Measurements from ENCODE around the gene EML4. TPM values are rescaled to one million over a fixed set of nuclear protein-coding genes. Genes with fewer than 3 reads are reported as not detected.
"Not testable (repeated sequence)": the region's sequence is repeated elsewhere in the genome, so short reads cannot be mapped to it uniquely, and the experiment has no call there.

The EML4 gene
- polyA plus RNA-seq, 1 donor (not counting 4 experiments of a cell fraction or from before 2014, with no cell fraction given): 36.4 TPM

DNA sequence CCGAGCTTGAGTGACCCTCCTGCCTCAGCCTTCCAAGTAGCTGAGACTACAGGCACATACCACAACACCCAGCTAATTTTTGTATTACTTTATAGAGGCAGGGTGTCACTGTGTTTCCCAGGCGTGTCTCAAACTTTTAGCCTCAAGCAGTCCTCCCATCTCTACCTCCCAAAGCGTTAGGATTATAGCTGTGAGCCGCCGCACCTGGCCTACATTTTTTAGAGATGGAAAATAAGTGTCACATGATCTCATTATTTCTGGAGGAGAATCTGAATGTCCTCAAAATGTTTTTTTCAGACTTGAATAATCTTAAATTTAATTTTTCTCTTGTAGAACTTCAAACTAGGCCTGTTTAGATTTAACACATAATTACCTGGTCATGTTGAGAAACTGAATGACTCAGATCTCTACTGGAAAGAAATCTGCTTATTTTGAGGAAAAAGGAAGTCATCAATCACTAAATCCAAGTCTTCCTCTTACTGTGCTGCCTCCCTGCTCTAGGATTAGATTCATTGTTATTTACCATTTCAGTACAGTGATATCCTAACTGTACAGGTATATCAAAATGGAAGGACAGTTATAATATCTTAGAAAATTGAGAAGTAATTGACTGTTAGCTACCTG is 99.5 kb downstream of the EML4 start:
- Histone ChIP-seq H2AFZ (ENCODE audit: control insufficient read depth, low read length) (no peak overlapping the region), H3K79me2 (ENCODE audit: control insufficient read depth, insufficient read depth, low read length) (no peaks in the 10 kb centered on the region), H3K4me1 (ENCODE audit: control insufficient read depth, extremely low read depth, insufficient read depth, low read length) (no peaks in the 10 kb centered on the region), H3K9ac (ENCODE audit: control insufficient read depth, extremely low read depth, insufficient read depth, low read length) (no peak overlapping the region), H3K9me1 (ENCODE audit: control insufficient read depth, extremely low read depth, insufficient read depth, low read length) (no peaks in the 10 kb centered on the region), H3K27ac (ENCODE audit: control insufficient read depth, insufficient read depth, low read length) (no peak overlapping the region), H3K4me2 (ENCODE audit: control insufficient read depth, extremely low read depth, insufficient read depth, low read depth, low read length) (no peak overlapping the region), H4K20me1 (ENCODE audit: control insufficient read depth, extremely low read depth, insufficient read depth, low read length) (no peaks in the 10 kb centered on the region), H3K4me3 (ENCODE audit: control insufficient read depth in 2 of 3, extremely low read depth in 1 of 3, insufficient read depth in 2 of 3, low read depth in 1 of 3, low read length in 3 of 3) (no peak overlapping the region), H3K27me3 (ENCODE audit: control insufficient read depth, extremely low read depth, insufficient read depth, low read length) (no peaks in the 10 kb centered on the region), H3K36me3 (ENCODE audit: control insufficient read depth in 2 of 2, extremely low read depth in 1 of 2, insufficient read depth in 2 of 2, low read length in 2 of 2) (no peaks in the 10 kb centered on the region), H3K9me3 (ENCODE audit: control insufficient read depth, low read depth, low read length) (no peaks in the 10 kb centered on the region)
- FAIRE-seq: no peak
- no peak for TF ChIP-seq EZH2 (IDR thresholded peaks at IDR 0.05; ENCODE audit: low read length)
- TF ChIP-seq, protein P1, sequence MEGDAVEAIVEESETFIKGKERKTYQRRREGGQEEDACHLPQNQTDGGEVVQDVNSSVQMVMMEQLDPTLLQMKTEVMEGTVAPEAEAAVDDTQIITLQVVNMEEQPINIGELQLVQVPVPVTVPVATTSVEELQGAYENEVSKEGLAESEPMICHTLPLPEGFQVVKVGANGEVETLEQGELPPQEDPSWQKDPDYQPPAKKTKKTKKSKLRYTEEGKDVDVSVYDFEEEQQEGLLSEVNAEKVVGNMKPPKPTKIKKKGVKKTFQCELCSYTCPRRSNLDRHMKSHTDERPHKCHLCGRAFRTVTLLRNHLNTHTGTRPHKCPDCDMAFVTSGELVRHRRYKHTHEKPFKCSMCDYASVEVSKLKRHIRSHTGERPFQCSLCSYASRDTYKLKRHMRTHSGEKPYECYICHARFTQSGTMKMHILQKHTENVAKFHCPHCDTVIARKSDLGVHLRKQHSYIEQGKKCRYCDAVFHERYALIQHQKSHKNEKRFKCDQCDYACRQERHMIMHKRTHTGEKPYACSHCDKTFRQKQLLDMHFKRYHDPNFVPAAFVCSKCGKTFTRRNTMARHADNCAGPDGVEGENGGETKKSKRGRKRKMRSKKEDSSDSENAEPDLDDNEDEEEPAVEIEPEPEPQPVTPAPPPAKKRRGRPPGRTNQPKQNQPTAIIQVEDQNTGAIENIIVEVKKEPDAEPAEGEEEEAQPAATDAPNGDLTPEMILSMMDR (optimal IDR thresholded peaks at IDR 0.05 in 1 of 3, IDR thresholded peaks at IDR 0.05 in 1 of 3, conservative IDR thresholded peaks at IDR 0.05 in 1 of 3; ENCODE audit: extremely low read depth in 1 of 3, insufficient read depth in 2 of 3, low read length in 3 of 3): no peak
- dilution Hi-C loops (cut with MboI; ENCODE audit: extremely low pct_ligation_motif_present, low sequenced_read_pairs): no loop called here
- DNase-seq (ENCODE audit: low read depth, low spot score): no peak

- H2AFZ ChIP-seq (ENCODE audit: control insufficient read depth, low read length): no peak overlapping the region
- H3K4me1 ChIP-seq (ENCODE audit: control insufficient read depth, extremely low read depth, insufficient read depth, low read length): no peaks in the 10 kb centered on the region
- DNase-seq (ENCODE audit: low read depth, low spot score) (no peak), FAIRE-seq (no peak)
- H4K20me1 ChIP-seq (ENCODE audit: control insufficient read depth, extremely low read depth, insufficient read depth, low read length): no peaks in the 10 kb centered on the region
- no peak overlapping the region for H3K27ac ChIP-seq (ENCODE audit: control insufficient read depth, insufficient read depth, low read length)
- H3K36me3 ChIP-seq (ENCODE audit: control insufficient read depth in 2 of 2, extremely low read depth in 1 of 2, insufficient read depth in 2 of 2, low read length in 2 of 2): no peaks in the 10 kb centered on the region
- no peaks in the 10 kb centered on the region for H3K9me1 ChIP-seq (ENCODE audit: control insufficient read depth, extremely low read depth, insufficient read depth, low read length)
- no peak overlapping the region for H3K4me3 ChIP-seq (ENCODE audit: control insufficient read depth in 2 of 3, extremely low read depth in 1 of 3, insufficient read depth in 2 of 3, low read depth in 1 of 3, low read length in 3 of 3)
- H3K9me3 ChIP-seq (ENCODE audit: control insufficient read depth, low read depth, low read length): no peaks in the 10 kb centered on the region
- H3K27me3 ChIP-seq (ENCODE audit: control insufficient read depth, extremely low read depth, insufficient read depth, low read length): no peaks in the 10 kb centered on the region
- H3K9ac ChIP-seq (ENCODE audit: control insufficient read depth, extremely low read depth, insufficient read depth, low read length): no peak overlapping the region
- no peak overlapping the region for H3K4me2 ChIP-seq (ENCODE audit: control insufficient read depth, extremely low read depth, insufficient read depth, low read depth, low read length)
- TF ChIP-seq, protein P1 (optimal IDR thresholded peaks at IDR 0.05 in 1 of 3, IDR thresholded peaks at IDR 0.05 in 1 of 3, conservative IDR thresholded peaks at IDR 0.05 in 1 of 3; ENCODE audit: extremely low read depth in 1 of 3, insufficient read depth in 2 of 3, low read length in 3 of 3): no peak
- no peak for TF ChIP-seq EZH2 (IDR thresholded peaks at IDR 0.05; ENCODE audit: low read length)
- dilution Hi-C loops (cut with MboI; ENCODE audit: extremely low pct_ligation_motif_present, low sequenced_read_pairs): no loop called here
- no peaks in the 10 kb centered on the region for H3K79me2 ChIP-seq (ENCODE audit: control insufficient read depth, insufficient read depth, low read length)
Observed at GRCh38 chr2:42270757-42271156, 101.6 kb downstream of the EML4 start.

GRCh38 chr2:42271246-42271645 is 102.1 kb downstream of the EML4 start:
- H2AFZ ChIP-seq (ENCODE audit: control insufficient read depth, low read length); H3K4me1 ChIP-seq (ENCODE audit: control insufficient read depth, extremely low read depth, insufficient read depth, low read length); H3K9ac ChIP-seq (ENCODE audit: control insufficient read depth, extremely low read depth, insufficient read depth, low read length); H3K9me1 ChIP-seq (ENCODE audit: control insufficient read depth, extremely low read depth, insufficient read depth, low read length); dilution Hi-C loops (cut with MboI; ENCODE audit: extremely low pct_ligation_motif_present, low sequenced_read_pairs); H3K4me2 ChIP-seq (ENCODE audit: control insufficient read depth, extremely low read depth, insufficient read depth, low read depth, low read length); H3K36me3 ChIP-seq (ENCODE audit: control insufficient read depth in 2 of 2, extremely low read depth in 1 of 2, insufficient read depth in 2 of 2, low read length in 2 of 2); H4K20me1 ChIP-seq (ENCODE audit: control insufficient read depth, extremely low read depth, insufficient read depth, low read length); H3K9me3 ChIP-seq (ENCODE audit: control insufficient read depth, low read depth, low read length); H3K4me3 ChIP-seq (ENCODE audit: control insufficient read depth in 2 of 3, extremely low read depth in 1 of 3, insufficient read depth in 2 of 3, low read depth in 1 of 3, low read length in 3 of 3); H3K27me3 ChIP-seq (ENCODE audit: control insufficient read depth, extremely low read depth, insufficient read depth, low read length); FAIRE-seq; DNase-seq (ENCODE audit: low read depth, low spot score); H3K27ac ChIP-seq (ENCODE audit: control insufficient read depth, insufficient read depth, low read length); H3K79me2 ChIP-seq (ENCODE audit: control insufficient read depth, insufficient read depth, low read length): not testable (repeated sequence)

Data from keratinocyte (primary cell).